Tibial artery (tissue), 4 donors: ENCODE measurements around the gene MDC1.
A peak's percentile ranks its signal among the peaks of the same experiment; 100 is the strongest.

Experiments used
- DNase-seq, 2 donors: peaks; one replicate each; pipeline ENCODE4 v3.0.0-alpha.2; 2019
- H3K27ac ChIP-seq, 2 donors: fragments of 200-600 bp; sonication (generic) in 1 of 2; 1 replicate in 1 of 2; 2 replicates in 1 of 2; pipeline ENCODE4 v1.5.1; 2018 to 2019; ENCODE audit warnings: mild to moderate bottlenecking in 1 of 2
- H3K27me3 ChIP-seq, 2 donors: fragments of 200-600 bp; sonication (generic) in 1 of 2; one replicate each; pipeline versions ENCODE4 v1.5.1 to v1.6.0; 2016 to 2019
- H3K36me3 ChIP-seq, 3 donors: fragments of 200-600 bp; sonication (generic) in 2 of 3; one replicate each; pipeline ENCODE4 v1.5.1; 2016 to 2019; ENCODE audit warnings: mild to moderate bottlenecking in 2 of 3
- H3K4me1 ChIP-seq, 4 donors: fragments of 200-600 bp; sonication (generic) in 2 of 4; 1 replicate in 3 of 4; 2 replicates in 1 of 4; pipeline ENCODE4 v1.5.1; 2016 to 2019
- H3K4me3 ChIP-seq, 2 donors: fragments of 200-600 bp; sonication (generic) in 1 of 2; 1 replicate in 1 of 2; 2 replicates in 1 of 2; pipeline ENCODE4 v1.5.1; 2018 to 2019; ENCODE audit warnings: mild to moderate bottlenecking in 2 of 2
- H3K9me3 ChIP-seq, 3 donors: fragments of 200-600 bp; sonication (generic) in 1 of 3; one replicate each; pipeline ENCODE4 v1.5.1; 2016 to 2019
- intact Hi-C: fragments of 100-400 bp; cut with DNase I; formaldehyde crosslinking; loops from one replicate; pipeline ENCODE4 v1.15.0; 2023; ENCODE audit warnings: low total_unique reads
- TF ChIP-seq, protein P1 (sequence below), 2 experiments: fragments of 200-600 bp in 1 of 2; fragments of 450-650 bp in 1 of 2; IDR thresholded peaks; one replicate each; pipeline ENCODE4 v1.5.1; 2017 to 2019; ENCODE audit warnings: antibody characterized with exemption in 2 of 2, mild to moderate bottlenecking in 1 of 2, moderate library complexity in 1 of 2

MDC1 gene

DNA sequence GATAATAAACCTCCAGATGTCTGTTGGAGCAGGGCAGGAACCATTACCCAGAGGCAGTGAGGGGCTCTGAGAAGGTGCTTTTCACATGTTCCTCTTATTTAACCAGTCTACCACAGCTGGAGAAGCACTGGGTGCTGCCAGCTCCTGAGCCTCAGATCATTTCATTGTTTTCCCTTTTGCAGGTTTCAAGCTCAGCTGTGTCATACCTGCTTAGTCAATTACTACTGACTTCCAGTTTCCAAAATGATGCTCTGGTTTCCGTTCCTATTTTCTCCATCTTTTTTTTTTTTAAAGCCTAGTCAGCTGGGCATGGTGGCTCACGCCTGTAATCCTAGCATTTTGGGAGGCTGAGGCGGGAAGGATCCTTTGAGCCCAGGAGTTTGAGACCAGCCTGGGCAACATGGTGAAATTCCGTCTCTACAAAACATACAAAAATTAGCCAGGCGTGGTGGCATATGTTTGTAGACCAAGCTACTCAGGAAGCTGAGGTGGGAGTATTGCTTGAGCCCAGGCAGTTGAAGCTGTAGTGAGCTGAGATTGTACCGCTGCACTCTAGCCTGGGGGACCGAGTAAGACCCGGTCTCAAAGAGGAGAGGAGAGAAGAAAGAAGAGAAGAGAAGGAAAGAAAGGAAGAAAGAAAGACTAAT lies 18.7 kb upstream of the MDC1 start:
- intact Hi-C loops, result no loop called here
- Histone ChIP-seq H3K36me3 (peaks cover 82 to 99% (median 90%) of the 10 kb centered on the region in 3 donors), H3K4me1 (peaks cover 0 to 41% (median 26%) of the 10 kb centered on the region in 4 donors), H3K27me3 (no peaks in the 10 kb centered on the region), H3K9me3 (no peaks in the 10 kb centered on the region), H3K27ac (no peak overlapping the region), H3K4me3 (no peak overlapping the region)
- DNase-seq, result no peak
- TF ChIP-seq, protein P1, sequence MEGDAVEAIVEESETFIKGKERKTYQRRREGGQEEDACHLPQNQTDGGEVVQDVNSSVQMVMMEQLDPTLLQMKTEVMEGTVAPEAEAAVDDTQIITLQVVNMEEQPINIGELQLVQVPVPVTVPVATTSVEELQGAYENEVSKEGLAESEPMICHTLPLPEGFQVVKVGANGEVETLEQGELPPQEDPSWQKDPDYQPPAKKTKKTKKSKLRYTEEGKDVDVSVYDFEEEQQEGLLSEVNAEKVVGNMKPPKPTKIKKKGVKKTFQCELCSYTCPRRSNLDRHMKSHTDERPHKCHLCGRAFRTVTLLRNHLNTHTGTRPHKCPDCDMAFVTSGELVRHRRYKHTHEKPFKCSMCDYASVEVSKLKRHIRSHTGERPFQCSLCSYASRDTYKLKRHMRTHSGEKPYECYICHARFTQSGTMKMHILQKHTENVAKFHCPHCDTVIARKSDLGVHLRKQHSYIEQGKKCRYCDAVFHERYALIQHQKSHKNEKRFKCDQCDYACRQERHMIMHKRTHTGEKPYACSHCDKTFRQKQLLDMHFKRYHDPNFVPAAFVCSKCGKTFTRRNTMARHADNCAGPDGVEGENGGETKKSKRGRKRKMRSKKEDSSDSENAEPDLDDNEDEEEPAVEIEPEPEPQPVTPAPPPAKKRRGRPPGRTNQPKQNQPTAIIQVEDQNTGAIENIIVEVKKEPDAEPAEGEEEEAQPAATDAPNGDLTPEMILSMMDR (IDR thresholded peaks at IDR 0.05), result no peak

DNA sequence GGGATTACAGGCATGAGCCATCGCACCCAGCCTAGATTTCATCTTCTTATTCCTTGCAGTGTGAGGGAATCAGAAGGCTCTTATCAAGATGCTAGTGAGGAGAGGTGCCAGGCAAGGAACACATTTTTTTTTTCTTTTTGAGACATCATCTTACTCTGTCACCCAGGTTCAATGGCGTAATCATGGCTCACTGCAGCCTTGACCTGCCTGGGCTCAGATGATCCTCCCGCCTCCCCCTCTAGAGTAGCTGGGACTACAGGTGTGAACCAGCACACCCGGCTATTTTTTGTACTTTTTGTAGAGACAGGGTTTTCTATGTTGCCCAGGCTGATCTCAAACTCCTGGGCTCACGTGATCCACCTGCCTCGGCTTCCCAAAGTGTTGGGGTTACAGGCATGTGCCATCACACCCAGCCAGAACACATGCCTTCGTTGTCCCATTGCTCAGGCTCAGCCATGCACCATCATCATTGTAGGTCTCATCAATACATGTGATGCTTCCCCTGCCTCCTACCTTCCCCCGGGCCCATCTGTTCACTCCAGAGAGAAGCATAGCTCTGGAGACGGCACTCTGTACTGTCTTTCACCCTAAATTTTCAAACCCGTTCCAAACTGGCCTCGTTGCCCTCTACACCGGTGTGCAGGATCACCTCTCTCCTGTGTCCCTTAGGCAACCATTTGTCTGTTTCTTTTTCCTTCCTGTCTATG lies 15.3 kb upstream of the MDC1 start:
- TF ChIP-seq, protein P1 (IDR thresholded peaks at IDR 0.05), result no peak
- intact Hi-C loops, result no loop called here
- Histone ChIP-seq H3K4me1 (peaks cover 0 to 22% (median 11%) of the 10 kb centered on the region in 4 donors), H3K36me3 (peaks cover 81 to 99% (median 93%) of the 10 kb centered on the region in 3 donors), H3K4me3 (no peak overlapping the region), H3K27me3 (no peaks in the 10 kb centered on the region), H3K27ac (no peak overlapping the region), H3K9me3 (no peaks in the 10 kb centered on the region)
- no peak for DNase-seq

DNA sequence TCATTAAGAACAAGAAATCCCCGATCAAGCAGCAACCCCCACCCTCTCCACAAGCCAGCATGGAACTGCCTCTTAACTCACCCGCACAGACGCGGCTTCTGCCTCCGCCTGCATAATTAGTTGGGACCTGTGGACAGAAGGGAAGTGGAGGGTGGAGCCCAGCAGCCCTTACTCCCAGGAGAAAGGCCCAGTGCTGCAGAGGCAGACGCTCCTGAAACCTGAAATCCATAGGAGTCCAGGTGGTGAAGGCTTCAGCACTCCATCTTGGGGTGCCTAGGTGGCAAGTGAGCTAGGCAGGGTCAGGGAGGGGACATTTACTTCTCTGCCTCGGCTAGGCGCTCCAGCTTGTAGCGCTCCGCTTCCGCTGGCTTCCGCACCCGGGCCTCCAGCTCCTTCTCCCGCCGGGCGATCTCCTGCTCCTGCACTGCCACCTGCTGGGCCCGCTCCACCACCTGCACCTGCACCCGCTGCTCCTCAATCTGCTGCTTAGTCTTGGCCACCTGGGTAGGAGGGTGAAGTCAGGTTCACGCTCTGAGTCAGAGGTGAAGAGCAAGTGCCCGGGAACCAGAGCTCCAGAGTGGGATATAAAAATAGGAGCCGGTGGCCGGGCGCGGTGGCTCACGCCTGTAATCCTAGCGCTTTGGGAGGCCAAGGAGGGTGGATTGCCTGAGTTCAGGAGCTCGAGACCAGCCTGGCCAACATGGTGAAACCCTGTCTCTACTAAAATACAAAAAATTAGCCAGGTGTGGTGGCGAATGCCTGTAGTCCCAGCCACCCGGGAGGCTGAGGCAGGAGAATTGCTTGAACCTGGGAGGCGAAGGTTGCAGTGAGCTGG lies 13.7 kb upstream of the MDC1 start:
- Histone ChIP-seq H3K9me3 (no peaks in the 10 kb centered on the region), H3K4me1 (peaks cover 0 to 26% (median 11%) of the 10 kb centered on the region in 4 donors), H3K4me3 (no peak overlapping the region), H3K27me3 (no peaks in the 10 kb centered on the region), H3K27ac (peak overlapping the region; percentile 38 to 44), H3K36me3 (peaks cover 72 to 99% (median 82%) of the 10 kb centered on the region in 3 donors)
- peak; percentile 58 to 82 for DNase-seq
- TF ChIP-seq, protein P1 (IDR thresholded peaks at IDR 0.05), result peak; percentile 53 to 54
- intact Hi-C loops, result no loop called here

DNA sequence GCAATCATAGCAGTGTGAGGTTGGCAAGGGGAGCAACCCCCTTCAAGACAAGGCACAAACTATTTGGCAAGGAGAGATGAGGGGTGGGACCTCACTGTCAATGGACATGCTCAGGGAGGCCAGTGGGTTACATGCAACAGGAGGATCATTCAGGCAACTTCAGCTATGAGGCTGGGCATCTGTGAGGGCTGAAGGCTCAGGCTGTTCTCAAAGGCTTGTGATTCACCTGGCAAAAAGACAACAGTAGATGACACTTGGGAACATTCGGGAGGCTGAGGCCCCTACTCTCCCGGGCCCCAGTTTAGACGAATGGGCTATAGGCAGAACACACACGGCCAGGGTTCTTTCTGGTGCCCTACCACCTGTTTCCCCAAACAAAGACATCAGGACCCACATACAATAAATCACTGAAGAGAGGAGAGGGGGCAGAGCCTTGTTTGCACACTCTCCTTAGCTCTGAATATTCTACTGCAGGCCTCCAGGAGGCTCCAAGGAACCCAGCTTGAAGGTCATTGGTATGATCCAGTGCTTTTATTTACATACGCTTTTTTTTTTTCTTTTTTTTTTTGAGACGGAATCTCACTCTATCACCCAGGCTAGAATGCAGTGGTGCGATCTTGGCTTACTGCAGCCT lies 11.0 kb upstream of the MDC1 start:
- Histone ChIP-seq H3K27ac (peak overlapping the region; percentile 23 to 48), H3K36me3 (peaks cover 63 to 97% (median 77%) of the 10 kb centered on the region in 3 donors), H3K9me3 (no peaks in the 10 kb centered on the region), H3K4me3 (no peak overlapping the region), H3K4me1 (peaks cover 0 to 50% (median 20%) of the 10 kb centered on the region in 4 donors), H3K27me3 (no peaks in the 10 kb centered on the region)
- intact Hi-C loops, result no loop called here
- no peak for DNase-seq
- TF ChIP-seq, protein P1 (IDR thresholded peaks at IDR 0.05), result no peak
